Measurements from ENCODE around the gene MT3.

DNA sequence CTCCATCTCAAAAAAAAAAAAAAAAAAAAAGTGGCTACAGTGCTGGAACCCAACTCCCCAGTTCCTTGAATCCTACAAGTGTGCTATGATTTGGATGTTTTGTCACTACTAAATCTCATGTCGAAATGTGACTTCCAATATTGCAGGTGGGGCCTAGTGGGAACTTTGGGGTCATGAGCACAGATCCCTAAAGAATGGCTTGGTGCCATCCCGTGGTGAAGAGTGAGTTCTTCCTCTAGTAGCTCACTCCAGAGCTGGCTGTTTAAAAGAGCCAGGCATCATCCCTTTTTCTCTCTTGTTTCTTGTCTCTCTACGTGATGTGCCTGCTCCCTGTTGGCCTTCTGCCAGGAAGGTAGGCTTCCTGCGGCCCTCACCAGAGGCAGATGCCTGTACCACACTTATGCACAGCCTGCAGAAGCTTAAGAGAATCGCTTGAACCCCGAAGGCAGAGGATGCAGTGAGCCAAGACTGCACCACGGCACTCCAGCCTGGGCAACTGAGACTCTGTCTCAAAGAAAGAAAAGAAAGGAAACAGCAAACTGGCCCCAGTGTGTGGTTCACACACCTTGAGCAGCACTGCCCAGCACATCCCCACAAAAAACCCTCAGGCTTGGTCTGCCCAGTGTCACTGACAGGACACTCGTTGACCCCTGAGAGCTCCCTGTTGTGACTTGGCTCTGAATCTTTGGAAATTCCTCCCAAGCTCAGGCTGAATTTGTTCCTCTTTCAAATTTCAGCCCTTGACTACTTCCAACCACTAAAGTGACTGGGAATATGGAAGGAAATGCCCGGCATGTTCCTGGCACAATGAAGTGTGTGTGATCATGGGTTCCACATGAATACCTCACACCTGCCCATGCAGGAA, 39.4 kb downstream of the MT3 start:
- TF ChIP-seq, protein P1, sequence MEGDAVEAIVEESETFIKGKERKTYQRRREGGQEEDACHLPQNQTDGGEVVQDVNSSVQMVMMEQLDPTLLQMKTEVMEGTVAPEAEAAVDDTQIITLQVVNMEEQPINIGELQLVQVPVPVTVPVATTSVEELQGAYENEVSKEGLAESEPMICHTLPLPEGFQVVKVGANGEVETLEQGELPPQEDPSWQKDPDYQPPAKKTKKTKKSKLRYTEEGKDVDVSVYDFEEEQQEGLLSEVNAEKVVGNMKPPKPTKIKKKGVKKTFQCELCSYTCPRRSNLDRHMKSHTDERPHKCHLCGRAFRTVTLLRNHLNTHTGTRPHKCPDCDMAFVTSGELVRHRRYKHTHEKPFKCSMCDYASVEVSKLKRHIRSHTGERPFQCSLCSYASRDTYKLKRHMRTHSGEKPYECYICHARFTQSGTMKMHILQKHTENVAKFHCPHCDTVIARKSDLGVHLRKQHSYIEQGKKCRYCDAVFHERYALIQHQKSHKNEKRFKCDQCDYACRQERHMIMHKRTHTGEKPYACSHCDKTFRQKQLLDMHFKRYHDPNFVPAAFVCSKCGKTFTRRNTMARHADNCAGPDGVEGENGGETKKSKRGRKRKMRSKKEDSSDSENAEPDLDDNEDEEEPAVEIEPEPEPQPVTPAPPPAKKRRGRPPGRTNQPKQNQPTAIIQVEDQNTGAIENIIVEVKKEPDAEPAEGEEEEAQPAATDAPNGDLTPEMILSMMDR (IDR thresholded peaks at IDR 0.05), result 0 out of 2 replicates have a peak, but pooled peaks have one; percentile 6
- TF ChIP-seq GABPA (IDR thresholded peaks at IDR 0.05; ENCODE audit: low read depth) (no peak), NFIC (IDR thresholded peaks at IDR 0.05; ENCODE audit: borderline replicate concordance) (peak; percentile 6; the same call in 1 of the 2 replicates), FOXM1 (IDR thresholded peaks at IDR 0.05; ENCODE audit: low read depth) (no peak), NRF1 (IDR thresholded peaks at IDR 0.05; ENCODE audit: low read depth, low read length) (no peak), RCOR1 (IDR thresholded peaks at IDR 0.05; ENCODE audit: low read length) (no peak), GATA2 (CRISPR knock-in tag; IDR thresholded peaks at IDR 0.05) (no peak)
- TF ChIP-seq, protein P2, sequence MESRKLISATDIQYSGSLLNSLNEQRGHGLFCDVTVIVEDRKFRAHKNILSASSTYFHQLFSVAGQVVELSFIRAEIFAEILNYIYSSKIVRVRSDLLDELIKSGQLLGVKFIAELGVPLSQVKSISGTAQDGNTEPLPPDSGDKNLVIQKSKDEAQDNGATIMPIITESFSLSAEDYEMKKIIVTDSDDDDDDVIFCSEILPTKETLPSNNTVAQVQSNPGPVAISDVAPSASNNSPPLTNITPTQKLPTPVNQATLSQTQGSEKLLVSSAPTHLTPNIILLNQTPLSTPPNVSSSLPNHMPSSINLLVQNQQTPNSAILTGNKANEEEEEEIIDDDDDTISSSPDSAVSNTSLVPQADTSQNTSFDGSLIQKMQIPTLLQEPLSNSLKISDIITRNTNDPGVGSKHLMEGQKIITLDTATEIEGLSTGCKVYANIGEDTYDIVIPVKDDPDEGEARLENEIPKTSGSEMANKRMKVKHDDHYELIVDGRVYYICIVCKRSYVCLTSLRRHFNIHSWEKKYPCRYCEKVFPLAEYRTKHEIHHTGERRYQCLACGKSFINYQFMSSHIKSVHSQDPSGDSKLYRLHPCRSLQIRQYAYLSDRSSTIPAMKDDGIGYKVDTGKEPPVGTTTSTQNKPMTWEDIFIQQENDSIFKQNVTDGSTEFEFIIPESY (IDR thresholded peaks at IDR 0.05; ENCODE audit: borderline replicate concordance, low read depth), result no peak

Data from SK-N-SH (cell line).